Osteoblast (primary cell): ENCODE measurements around the gene MBOAT7. TPM values are rescaled to one million over a fixed set of nuclear protein-coding genes. Genes with fewer than 3 reads are reported as not detected.
A peak's percentile ranks its signal among the peaks of the same experiment; 100 is the strongest.

Source experiments
- DNase-seq: peaks from one replicate; pipeline ENCODE4 v3.0.0; 2011; ENCODE audit warnings: low spot score, mixed read lengths; ENCODE audit not compliant: insufficient read length; ENCODE audit errors: missing footprints
- H2AFZ ChIP-seq: 2 replicates; pipeline ENCODE4 v1.6.0; 2011; ENCODE audit warnings: mild to moderate bottlenecking, low read length
- H3K27ac ChIP-seq: 2 replicates; pipeline ENCODE4 v1.5.1; 2011; ENCODE audit warnings: mild to moderate bottlenecking, low read depth, low read length, moderate library complexity
- H3K27me3 ChIP-seq: 2 replicates; pipeline ENCODE4 v1.6.0; 2012; ENCODE audit warnings: mild to moderate bottlenecking, control low read depth, inconsistent platforms, low read length, moderate library complexity; ENCODE audit not compliant: insufficient read depth
- H3K36me3 ChIP-seq: 2 replicates; pipeline ENCODE4 v1.5.1; 2011; ENCODE audit warnings: mild to moderate bottlenecking, low read length, control low read depth, moderate library complexity; ENCODE audit not compliant: insufficient read depth
- H3K4me1 ChIP-seq: 2 replicates; pipeline ENCODE4 v1.5.1; 2011; ENCODE audit warnings: mild to moderate bottlenecking, low read length, control low read depth, moderate library complexity; ENCODE audit not compliant: insufficient read depth
- H3K4me2 ChIP-seq: 2 replicates; pipeline ENCODE4 v1.6.0; 2011; ENCODE audit warnings: mild to moderate bottlenecking, low read length; ENCODE audit not compliant: insufficient read depth
- H3K4me3 ChIP-seq: fragments of 200-600 bp; sonication (generic); 3 replicates; pipeline ENCODE4 v1.5.1; 2012; ENCODE audit warnings: mild to moderate bottlenecking, low read length, inconsistent platforms; ENCODE audit not compliant: insufficient read depth
- H3K79me2 ChIP-seq: 2 replicates; pipeline ENCODE4 v1.6.0; 2012; ENCODE audit warnings: mild to moderate bottlenecking, low read length, control low read depth, inconsistent platforms; ENCODE audit not compliant: insufficient read depth
- H3K9me3 ChIP-seq: 2 replicates; pipeline ENCODE4 v1.5.1; 2011; ENCODE audit warnings: low read depth, low read length, control low read depth
- H4K20me1 ChIP-seq: 2 replicates; pipeline ENCODE4 v1.6.0; 2012; ENCODE audit warnings: mild to moderate bottlenecking, low read length, control low read depth; ENCODE audit not compliant: insufficient read depth
- CTCF ChIP-seq: IDR thresholded peaks from 2 replicates; pipeline ENCODE4 v1.5.1; 2011; ENCODE audit warnings: mild to moderate bottlenecking, low read depth, low read length, moderate library complexity; ENCODE audit errors: extremely low read depth
- total RNA-seq: library from RNA; depleted of rRNA; stranded (reverse); fragments of >200 nt; gene quantifications from 2 replicates; pipeline ENCODE4 v1.2.3, GENCODE V29; 2012

MBOAT7 gene
- total RNA-seq, 1 donor = 26.1 TPM

DNA sequence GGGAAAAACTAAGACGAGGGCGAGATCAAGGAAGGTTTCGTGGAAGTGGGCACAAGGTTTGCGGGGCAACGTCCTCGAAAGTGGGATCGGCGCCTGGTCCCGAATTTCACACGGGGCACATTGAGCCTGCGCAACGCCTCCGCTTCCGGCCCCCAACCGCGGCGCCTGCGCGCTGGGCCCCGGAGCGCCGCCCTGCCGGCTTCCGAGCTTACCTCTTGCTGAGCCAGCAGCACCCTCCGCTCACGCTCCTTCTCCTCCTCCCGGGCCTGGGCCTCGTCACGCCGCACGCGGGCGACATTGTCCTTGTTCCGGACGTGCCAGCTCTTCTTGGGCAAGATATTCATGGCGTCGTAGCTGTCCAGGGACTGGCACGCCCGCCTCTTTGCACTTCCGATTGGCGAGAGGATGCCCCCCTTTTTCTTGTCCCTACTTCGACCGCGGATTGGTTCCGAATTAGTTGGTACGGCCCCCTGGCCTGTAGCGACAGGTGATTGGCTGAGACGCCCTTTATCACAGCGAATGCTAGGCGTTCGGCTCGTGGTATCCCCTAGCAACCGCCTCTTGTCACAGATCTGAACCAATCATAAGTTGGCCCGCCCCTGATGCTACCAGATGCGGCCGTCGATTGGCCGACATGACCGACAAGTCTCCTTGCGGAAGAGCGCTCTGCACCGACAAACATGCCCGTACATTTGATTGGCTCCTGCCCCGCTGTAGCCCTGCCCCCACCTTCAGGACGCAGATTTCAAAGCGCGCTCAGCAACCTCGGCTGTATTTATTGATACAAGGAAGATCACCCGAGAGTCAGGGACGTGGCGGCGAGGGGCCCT is 29.8 kb downstream of the MBOAT7 start, which contains the start of gene LENG1:
Gene LENG1 (minus strand): TSS at position 370 of the 830 bp plus-strand sequence. CDS start 26 bp downstream, at position 344.
- Histone ChIP-seq H3K27ac (peak within 1 kb of the TSS; percentile 98), H3K27me3 (peaks cover 4% of the 10 kb centered on the region), H3K36me3 (peaks cover 35% of the 10 kb centered on the region), H4K20me1 (peaks cover 6% of the 10 kb centered on the region), H3K79me2 (peaks cover 13% of the 10 kb centered on the region), H3K4me2 (peak within 1 kb of the TSS; percentile 99), H3K4me3 (peak within 1 kb of the TSS; percentile 98), H3K4me1 (peaks cover 26% of the 10 kb centered on the region), H2AFZ (peak within 1 kb of the TSS; percentile 95), H3K9me3 (no peaks in the 10 kb centered on the region)
- peak; percentile 8 for TF ChIP-seq CTCF
- peak; percentile 100 for DNase-seq

GRCh38 chr19:54158812-54159351 is 30.5 kb downstream of the MBOAT7 start:
- peak overlapping the region; percentile 98 for H3K4me3 ChIP-seq
- peaks cover 42% of the 10 kb centered on the region for H3K36me3 ChIP-seq
- peaks cover 13% of the 10 kb centered on the region for H3K79me2 ChIP-seq
- H4K20me1 ChIP-seq = peaks cover 12% of the 10 kb centered on the region
- peaks cover 4% of the 10 kb centered on the region for H3K27me3 ChIP-seq
- H3K27ac ChIP-seq = peak overlapping the region; percentile 98
- H3K4me1 ChIP-seq = peaks cover 33% of the 10 kb centered on the region
- no peak for TF ChIP-seq CTCF
- no peaks in the 10 kb centered on the region for H3K9me3 ChIP-seq
- DNase-seq = no peak
- H2AFZ ChIP-seq = peak overlapping the region; percentile 93
- peak overlapping the region; percentile 99 for H3K4me2 ChIP-seq

GRCh38 chr19:54156953-54157352 is 32.4 kb downstream of the MBOAT7 start:
- Histone ChIP-seq H3K36me3 (peaks cover 59% of the 10 kb centered on the region), H3K4me2 (no peak overlapping the region), H3K27ac (no peak overlapping the region), H2AFZ (no peak overlapping the region), H3K4me1 (peaks cover 43% of the 10 kb centered on the region), H4K20me1 (peaks cover 16% of the 10 kb centered on the region), H3K27me3 (no peaks in the 10 kb centered on the region), H3K4me3 (no peak overlapping the region), H3K79me2 (peaks cover 13% of the 10 kb centered on the region), H3K9me3 (no peaks in the 10 kb centered on the region)
- no peak for TF ChIP-seq CTCF
- no peak for DNase-seq

- peaks cover 64% of the 10 kb centered on the region for H3K36me3 ChIP-seq
- H3K4me1 ChIP-seq = peaks cover 43% of the 10 kb centered on the region
- H4K20me1 ChIP-seq = peaks cover 16% of the 10 kb centered on the region
- no peak overlapping the region for H3K4me2 ChIP-seq
- H2AFZ ChIP-seq = no peak overlapping the region
- no peak overlapping the region for H3K27ac ChIP-seq
- TF ChIP-seq CTCF = no peak
- no peak for DNase-seq
- no peak overlapping the region for H3K4me3 ChIP-seq
- H3K27me3 ChIP-seq = no peaks in the 10 kb centered on the region
- no peaks in the 10 kb centered on the region for H3K9me3 ChIP-seq
- peaks cover 13% of the 10 kb centered on the region for H3K79me2 ChIP-seq
These were observed 32.9 kb downstream of the MBOAT7 start for GRCh38 chr19:54156490-54156889.
